ENCODE measurements around the gene VSTM2L.

The VSTM2L gene

DNA sequence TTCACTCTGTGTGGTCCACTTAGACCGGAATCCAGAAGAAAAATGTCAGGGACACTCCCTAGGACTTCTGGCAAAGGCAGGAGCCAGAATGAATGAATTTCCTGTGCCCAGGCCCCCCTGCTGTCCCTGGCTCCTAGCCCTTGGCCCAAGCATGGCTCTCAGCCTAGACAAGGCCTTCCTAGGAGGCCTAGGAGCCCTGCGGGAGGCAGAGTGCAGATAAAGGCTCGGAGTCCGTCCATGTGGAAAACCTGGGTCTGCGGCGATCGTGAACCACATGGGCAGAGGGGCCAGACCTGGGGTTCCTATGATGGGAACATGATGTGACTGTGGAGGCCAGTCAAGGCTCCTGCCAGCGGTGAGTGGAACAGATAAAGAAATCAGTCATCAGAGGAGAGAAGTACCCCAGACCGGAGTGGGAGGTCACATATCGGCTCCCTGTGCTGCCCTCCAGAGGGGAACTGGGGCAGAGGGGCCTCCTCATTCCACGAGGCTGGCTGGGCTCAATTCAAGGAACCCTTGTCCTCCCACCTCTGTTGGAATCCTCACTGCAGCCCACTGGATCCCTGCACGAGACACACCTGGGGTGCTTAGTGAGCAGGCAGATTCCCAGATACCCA, 5.9 kb upstream of the VSTM2L start:
- Histone ChIP-seq H3K27me3 (no peaks in the 10 kb centered on the region), H3K9me3 (no peaks in the 10 kb centered on the region), H3K4me1 (peaks cover 10% of the 10 kb centered on the region), H3K4me3 (ENCODE audit: low read depth, low read length) (no peak overlapping the region), H3K36me3 (no peaks in the 10 kb centered on the region)
- DNase-seq: peak; percentile 73
- TF ChIP-seq, protein P1, sequence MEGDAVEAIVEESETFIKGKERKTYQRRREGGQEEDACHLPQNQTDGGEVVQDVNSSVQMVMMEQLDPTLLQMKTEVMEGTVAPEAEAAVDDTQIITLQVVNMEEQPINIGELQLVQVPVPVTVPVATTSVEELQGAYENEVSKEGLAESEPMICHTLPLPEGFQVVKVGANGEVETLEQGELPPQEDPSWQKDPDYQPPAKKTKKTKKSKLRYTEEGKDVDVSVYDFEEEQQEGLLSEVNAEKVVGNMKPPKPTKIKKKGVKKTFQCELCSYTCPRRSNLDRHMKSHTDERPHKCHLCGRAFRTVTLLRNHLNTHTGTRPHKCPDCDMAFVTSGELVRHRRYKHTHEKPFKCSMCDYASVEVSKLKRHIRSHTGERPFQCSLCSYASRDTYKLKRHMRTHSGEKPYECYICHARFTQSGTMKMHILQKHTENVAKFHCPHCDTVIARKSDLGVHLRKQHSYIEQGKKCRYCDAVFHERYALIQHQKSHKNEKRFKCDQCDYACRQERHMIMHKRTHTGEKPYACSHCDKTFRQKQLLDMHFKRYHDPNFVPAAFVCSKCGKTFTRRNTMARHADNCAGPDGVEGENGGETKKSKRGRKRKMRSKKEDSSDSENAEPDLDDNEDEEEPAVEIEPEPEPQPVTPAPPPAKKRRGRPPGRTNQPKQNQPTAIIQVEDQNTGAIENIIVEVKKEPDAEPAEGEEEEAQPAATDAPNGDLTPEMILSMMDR (IDR thresholded peaks at IDR 0.05; ENCODE audit: low read depth, low read length): peak; percentile 79

DNA sequence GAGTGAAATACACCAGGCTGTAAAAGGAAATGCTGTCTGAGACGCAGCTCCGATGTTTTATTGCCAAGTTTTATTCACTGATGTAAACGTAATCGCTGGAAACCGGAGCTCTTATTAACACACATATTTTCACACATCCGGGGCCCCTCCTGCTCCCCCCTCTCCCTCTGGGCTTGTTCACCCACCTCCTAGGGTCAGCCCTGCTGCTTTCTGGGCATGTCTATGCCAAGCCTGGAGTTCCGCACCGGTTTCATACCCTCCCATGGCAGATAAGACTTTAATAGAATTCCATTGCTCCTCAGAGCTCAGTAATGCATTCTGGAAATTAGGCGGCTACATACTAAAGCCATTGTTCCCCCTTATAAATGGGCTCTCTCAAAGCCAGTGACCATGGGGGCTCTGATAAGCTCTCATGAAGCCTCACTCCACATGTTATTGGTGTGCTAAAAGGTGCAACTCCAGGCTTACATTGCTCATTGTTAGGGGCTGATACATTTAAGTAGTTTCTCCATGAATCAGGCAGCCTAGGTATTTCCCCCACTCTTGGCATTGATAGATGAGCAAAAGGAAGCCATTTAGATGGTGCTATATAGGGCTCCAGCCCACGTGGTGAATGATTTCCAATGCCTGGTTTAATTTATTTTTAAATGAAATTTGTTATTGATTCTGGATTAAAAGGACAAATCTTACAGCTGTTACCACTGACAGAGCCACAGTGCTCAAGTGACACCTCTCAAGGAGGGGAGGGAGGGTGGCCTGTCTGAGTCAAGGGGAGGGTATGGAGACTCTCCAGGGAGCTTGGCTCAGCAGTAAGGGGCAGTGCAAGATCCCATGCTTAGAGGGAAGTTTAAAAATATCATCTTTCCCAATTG, 4.5 kb upstream of the VSTM2L start:
- H3K9me3 ChIP-seq: no peaks in the 10 kb centered on the region
- no peaks in the 10 kb centered on the region for H3K36me3 ChIP-seq
- H3K27me3 ChIP-seq: peaks cover 3% of the 10 kb centered on the region; the same call in 1 of the 2 replicates
- H3K4me3 ChIP-seq (ENCODE audit: low read depth, low read length): no peak overlapping the region
- no peak for DNase-seq
- peaks cover 10% of the 10 kb centered on the region for H3K4me1 ChIP-seq
- TF ChIP-seq, protein P1 (IDR thresholded peaks at IDR 0.05; ENCODE audit: low read depth, low read length): no peak

DNA sequence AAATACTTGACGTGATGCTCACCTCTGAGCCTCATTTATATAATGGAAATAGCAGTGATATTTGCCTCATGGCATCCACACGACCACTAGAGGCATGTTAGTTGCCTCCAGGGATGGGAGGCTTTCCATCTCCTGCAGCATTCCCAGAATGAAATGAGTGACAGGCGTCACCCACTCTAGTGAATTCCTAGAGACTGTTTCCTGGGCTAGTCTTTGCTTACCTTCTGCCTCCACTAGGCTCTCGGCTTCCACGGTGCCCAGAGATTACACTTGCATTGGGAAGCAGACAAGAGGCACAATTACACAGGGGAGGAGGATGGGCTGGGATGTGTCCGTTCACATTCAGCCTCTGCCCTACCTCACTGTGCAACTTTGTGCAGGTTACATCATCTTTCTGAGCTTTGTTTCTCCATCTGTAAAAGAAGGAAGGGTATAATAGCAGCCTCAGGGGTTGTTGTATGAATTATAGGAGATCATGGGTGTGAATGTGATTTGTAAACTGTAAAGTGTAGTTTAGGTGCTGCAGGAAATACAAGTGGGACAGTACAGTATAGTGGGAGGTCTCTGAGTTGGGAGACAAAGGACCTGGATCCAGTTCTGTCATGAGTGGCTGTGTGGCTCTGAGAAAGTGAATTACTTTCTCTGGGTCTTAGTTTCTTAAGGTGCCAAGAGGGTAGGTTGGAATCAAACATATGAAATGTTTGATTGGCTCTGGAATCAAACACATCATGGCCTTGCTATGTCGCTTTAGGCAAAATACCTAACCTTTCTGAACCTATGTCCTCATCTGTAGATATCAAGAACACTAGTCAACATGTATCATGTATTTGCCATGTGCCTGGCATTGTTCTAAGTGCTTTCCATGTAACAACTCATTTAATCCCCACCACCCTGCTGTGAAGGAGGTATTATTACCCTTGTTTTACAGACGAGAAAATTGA, 3.6 kb upstream of the VSTM2L start:
- H3K4me3 ChIP-seq (ENCODE audit: low read depth, low read length): no peak overlapping the region
- TF ChIP-seq, protein P1 (IDR thresholded peaks at IDR 0.05; ENCODE audit: low read depth, low read length): peak; percentile 30
- no peak for DNase-seq
- no peaks in the 10 kb centered on the region for H3K36me3 ChIP-seq
- H3K9me3 ChIP-seq: no peaks in the 10 kb centered on the region
- H3K4me1 ChIP-seq: peaks cover 10% of the 10 kb centered on the region
- peaks cover 8% of the 10 kb centered on the region; the same call in 1 of the 2 replicates for H3K27me3 ChIP-seq

DNA sequence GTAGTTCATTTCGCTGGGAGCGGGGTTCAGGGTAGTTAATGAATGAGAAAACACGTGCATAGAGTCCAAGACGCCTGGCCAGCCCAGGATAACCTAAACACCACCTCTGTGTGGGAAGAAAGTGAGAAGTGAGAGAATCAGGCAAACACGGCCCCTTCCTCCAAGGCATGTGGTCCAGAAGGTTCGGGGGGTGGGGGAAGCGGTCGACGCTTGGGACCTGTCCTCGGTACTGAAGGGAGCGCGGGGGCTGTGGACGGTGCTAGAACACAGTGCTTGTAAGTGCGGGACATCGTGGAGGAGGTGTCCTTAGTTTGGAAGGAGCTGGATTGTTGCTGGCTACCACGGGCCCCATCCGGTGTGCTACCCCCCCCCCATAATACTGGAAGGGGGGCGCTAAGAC, 1.7 kb upstream of the VSTM2L start:
- TF ChIP-seq, protein P1 (IDR thresholded peaks at IDR 0.05; ENCODE audit: low read depth, low read length): no peak
- H3K36me3 ChIP-seq: no peaks in the 10 kb centered on the region
- H3K4me3 ChIP-seq (ENCODE audit: low read depth, low read length): no peak overlapping the region
- no peaks in the 10 kb centered on the region for H3K9me3 ChIP-seq
- no peak for DNase-seq
- H3K27me3 ChIP-seq: peaks cover 8% of the 10 kb centered on the region; the same call in 1 of the 2 replicates
- peaks cover 10% of the 10 kb centered on the region for H3K4me1 ChIP-seq

DNA sequence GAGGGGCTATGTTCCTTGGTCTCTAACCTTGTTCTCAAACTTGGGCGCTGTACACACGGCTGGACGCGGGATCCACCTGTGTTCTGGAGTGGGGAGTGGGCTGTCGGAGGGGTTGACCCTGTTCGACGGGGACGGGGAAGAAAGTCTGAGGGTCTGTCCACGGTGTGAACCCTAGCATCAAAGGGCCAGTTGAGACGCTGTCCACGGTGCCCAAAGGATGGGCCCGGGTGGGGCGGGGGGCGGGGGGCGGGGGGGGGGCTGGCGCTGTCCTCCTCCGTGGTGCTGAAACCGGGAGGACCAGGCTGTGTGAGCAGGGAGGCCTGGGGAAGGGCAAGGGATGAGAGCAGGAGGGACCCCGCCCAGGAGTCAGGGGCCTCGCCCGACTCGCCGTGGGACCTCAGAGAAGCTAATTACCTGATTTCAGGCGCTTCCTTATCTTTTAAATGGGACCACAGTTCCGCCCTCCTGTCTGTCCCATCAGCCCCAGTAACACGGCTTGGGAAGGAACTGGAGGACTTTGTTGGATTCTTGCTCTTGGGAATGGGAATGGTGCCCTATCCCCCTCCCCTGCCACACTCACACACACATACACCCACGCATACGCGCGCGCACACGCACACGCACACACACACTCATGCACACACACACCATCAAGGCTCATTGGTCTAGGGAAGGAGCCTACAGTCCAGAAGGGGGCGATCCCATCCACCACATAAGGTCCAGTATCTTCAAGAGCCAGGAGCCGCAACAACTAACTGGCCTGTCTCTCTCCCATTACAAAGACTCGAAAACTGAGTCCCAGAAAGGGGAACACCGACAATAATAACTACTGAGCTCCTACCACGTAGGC, 1.0 kb upstream of the VSTM2L start:
- Histone ChIP-seq H3K4me1 (peaks cover 9% of the 10 kb centered on the region), H3K36me3 (no peaks in the 10 kb centered on the region), H3K27me3 (peaks cover 8% of the 10 kb centered on the region; the same call in 1 of the 2 replicates), H3K9me3 (no peaks in the 10 kb centered on the region), H3K4me3 (ENCODE audit: low read depth, low read length) (peak overlapping the region; percentile 46; the same call in 1 of the 2 replicates)
- TF ChIP-seq, protein P1 (IDR thresholded peaks at IDR 0.05; ENCODE audit: low read depth, low read length): peak; percentile 82
- peak; percentile 64 for DNase-seq

All from BE2C (cell line).